C4-2B (cell line): ENCODE data around the gene NRG3.

ENCODE experiments used
- H3K27ac ChIP-seq: fragments of 450-650 bp; 2 replicates; pipeline ENCODE4 v1.5.1; 2017
- CTCF ChIP-seq: fragments of 450-650 bp; conservative IDR thresholded peaks from 2 replicates; pipeline ENCODE4 v1.5.1; 2017; ENCODE audit warnings: mild to moderate bottlenecking
- ZFX ChIP-seq: fragments of 450-650 bp; IDR thresholded peaks from 2 replicates; pipeline ENCODE4 v1.6.1; 2017

Gene NRG3

GRCh38 chr10:82353381-82353780 lies 478.4 kb downstream of the NRG3 start:
- TF ChIP-seq CTCF (no peak), ZFX (no peak)
- no peak overlapping the region for H3K27ac ChIP-seq

GRCh38 chr10:82358486-82359099 lies 483.6 kb downstream of the NRG3 start:
- TF ChIP-seq ZFX = no peak
- H3K27ac ChIP-seq = no peak overlapping the region

GRCh38 chr10:82361256-82361655 lies 486.3 kb downstream of the NRG3 start:
- TF ChIP-seq ZFX (no peak), CTCF (no peak)
- H3K27ac ChIP-seq = no peak overlapping the region

GRCh38 chr10:82377608-82378007 lies 502.6 kb downstream of the NRG3 start:
- H3K27ac ChIP-seq = no peak overlapping the region
- TF ChIP-seq ZFX (no peak), CTCF (peak; percentile 68)

GRCh38 chr10:82378146-82378545 lies 503.2 kb downstream of the NRG3 start:
- no peak for TF ChIP-seq ZFX
- no peak for TF ChIP-seq CTCF
- H3K27ac ChIP-seq = no peak overlapping the region

- H3K27ac ChIP-seq = no peak overlapping the region
- TF ChIP-seq ZFX (no peak), CTCF (no peak)
Measured at GRCh38 chr10:82383350-82383749, 508.4 kb downstream of the NRG3 start.

- no peak for TF ChIP-seq CTCF
- TF ChIP-seq ZFX = no peak
Measured at GRCh38 chr10:82390866-82391658, 516.1 kb downstream of the NRG3 start.

GRCh38 chr10:82391971-82392370 lies 517.0 kb downstream of the NRG3 start:
- no peak overlapping the region for H3K27ac ChIP-seq
- TF ChIP-seq CTCF (no peak), ZFX (no peak)

More at GRCh38 chr10:82390866-82391658, 516.1 kb downstream of the NRG3 start:
- no peak overlapping the region; the same call in 1 of the 2 replicates for H3K27ac ChIP-seq
